ENCODE data around the gene MYO1F.
"Not testable (repeated sequence)": the region's sequence is repeated elsewhere in the genome, so short reads cannot be mapped to it uniquely, and the experiment has no call there.

MYO1F gene

DNA sequence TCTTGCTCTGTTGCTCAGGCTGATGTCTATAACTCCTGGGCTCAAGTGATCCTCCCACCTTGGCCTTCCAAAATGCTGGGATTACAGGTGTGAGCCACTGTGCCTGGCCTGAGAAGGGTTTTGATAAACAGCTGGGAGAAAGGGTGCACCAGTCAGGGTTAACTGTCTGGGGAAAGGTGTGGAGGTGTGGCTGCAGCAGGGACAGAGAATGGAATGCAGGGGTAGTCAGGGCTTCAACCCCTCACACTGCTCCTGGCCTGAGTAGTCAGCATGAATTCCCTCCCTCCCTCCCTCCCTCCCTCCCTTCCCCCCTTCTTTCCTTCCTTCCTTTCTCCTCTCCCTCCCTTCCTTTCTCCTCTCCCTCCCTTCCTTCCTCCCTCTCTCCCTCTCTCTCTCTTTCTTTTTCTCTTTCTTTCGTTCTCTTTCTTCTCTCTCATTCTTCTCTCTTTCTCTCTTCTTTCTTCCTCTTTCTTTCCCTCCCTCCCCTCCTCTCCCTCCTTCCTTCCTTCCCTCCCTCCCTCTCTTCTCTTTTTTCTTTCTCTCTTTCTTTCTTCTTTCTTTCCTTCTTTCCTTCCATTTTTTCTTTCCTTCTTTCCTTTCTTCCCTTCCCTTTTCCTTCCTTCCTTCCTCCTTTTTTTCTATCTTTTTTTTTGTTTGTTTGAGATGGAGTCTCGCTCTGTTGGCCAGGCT lies 16.0 kb downstream of the MYO1F start:
- DNase-seq: no peak

- no peak for DNase-seq
These were observed 18.9 kb downstream of the MYO1F start for GRCh38 chr19:8558325-8558724.

DNA sequence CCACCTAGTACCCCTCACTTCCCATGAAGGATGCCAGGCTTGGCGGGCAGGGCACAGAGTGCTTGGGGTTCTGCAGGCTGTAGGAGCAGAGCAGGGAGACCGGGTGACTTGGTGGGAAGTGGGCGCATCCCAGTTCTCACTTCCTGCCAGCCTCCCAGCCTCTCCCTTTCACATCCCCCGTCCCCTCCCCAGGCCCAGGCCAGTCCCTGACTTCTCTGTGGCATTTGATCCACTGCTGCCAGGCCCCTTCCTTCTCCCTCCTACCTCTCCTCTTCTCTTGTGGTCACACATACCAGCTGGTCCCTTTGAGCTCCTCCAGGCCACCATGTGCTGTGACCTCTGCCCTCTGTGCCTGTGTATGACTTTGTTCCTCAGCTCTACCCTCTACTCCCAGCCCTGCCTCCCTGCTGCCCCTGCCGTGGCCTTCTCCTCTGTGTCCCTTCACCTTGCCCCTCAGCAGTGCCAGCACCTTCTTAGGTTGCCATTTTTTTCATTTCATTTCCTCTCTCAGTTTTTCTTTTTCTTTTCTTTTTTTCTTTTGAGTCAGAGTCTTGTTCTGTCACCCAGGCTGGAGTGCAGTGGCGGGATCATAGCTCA lies 19.5 kb downstream of the MYO1F start:
- no peak for DNase-seq

DNA sequence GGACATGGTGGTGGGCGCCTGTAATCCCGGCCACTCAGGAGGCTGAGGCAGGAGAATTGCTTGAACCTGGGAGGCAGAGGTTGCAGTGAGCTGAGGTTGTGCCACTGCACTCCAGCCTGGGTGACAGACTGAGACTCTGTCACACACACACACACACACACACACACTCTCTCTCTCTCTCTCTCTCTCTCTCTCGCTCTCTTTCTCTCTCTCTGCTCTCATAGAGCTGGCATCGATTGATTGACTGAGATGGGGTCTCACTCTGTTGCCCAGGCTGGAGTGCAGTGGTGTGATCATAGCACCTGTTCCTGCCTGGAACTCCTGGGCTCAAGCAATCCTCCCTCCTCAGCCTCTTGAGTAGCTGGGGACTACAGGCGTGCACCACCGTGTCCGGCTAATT lies 23.5 kb downstream of the MYO1F start:
- not testable (repeated sequence) for DNase-seq

GRCh38 chr19:8552810-8553209 lies 24.4 kb downstream of the MYO1F start:
- peak; percentile 4 for DNase-seq

DNA sequence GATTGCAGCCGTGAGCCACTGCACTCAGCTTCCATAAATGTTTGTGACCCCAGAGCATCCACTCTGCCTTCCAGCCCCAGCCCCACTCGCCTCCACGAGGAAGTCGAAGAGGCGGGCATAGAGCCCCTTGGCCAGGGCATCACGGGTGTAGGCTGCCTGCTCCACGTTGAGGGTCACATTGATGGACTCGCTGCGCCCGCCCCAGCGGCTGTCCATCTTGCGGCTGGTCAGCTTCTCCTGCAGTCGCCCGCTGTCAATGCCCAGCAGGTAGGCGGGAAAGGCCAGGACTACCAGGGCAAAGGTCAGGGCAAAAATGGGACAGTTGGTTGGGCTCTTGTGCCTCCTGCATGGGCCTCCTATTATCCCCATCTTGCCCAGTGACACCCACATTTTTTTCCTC lies 27.2 kb downstream of the MYO1F start:
- no peak for DNase-seq

- no peak for DNase-seq
These were observed 31.5 kb downstream of the MYO1F start for GRCh38 chr19:8545743-8546142.

GRCh38 chr19:8544168-8544567 lies 33.1 kb downstream of the MYO1F start:
- no peak for DNase-seq

DNA sequence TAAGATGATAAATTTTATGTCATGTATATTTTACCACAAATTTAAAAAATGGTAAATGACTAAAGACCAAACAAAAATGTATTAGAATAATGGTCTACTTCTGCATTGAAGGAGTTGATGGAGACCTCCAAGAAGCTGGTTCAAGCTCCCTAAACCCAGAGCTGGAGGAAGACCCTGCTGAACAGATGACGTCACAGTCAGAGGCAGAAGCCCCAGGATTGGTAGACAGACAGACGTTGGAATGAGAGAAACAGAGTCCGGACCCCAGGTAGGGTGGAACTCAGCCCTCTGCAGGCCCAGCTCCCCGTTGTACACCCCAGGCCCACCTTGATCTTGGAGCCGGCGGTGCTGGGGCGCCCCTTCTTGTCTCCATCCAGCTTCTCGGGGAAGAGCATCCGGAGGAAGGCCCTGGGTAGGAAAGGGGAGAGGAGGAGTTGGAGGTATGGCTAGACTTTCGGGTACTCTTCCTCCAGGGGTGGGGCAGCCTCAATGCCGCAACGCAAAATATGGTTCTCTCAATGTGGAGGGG lies 37.6 kb downstream of the MYO1F start:
- no peak for DNase-seq

DNA sequence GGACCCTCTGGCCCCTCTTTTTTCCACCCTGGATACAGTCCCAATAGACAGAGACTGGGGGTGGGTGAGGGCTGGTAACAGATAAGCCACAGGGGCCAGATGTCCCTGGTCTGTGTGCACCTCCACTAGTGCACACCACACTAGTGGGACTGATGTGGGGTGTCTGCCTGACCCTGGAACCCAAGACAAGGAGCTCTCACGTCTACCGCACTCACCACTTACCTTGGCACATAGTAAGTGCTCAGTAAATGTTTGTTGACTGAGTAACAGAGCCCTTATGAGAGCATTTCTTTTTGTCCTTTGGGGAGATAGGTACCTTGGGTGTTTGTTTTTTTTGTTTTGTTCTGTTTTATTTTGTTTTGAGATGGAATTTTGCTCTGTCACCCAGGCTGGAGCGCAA lies 40.1 kb downstream of the MYO1F start:
- no peak for DNase-seq

DNA sequence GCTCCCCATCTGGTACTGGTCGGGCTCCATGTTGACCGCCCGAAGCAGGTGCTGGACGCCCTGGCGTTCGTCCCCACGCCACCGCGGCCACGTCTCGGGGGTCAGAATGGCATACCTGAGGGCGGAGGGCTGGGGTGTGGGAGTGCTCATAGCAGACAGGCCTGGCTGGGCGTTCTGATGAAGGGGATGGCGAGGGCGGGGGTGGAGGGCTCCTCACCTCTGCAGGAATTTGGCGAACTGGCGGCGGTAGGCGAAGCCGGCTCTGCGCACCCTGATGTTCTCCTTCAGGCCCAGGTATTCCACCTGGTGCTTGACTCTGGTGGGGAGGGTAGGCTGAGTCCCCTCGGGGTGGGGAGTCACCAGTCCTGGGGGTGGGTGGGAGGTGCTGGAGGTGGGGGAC lies 41.0 kb downstream of the MYO1F start:
- DNase-seq: no peak

- no peak for DNase-seq
These were observed 45.0 kb downstream of the MYO1F start for GRCh38 chr19:8532225-8532624.

GRCh38 chr19:8531470-8531869 lies 45.8 kb downstream of the MYO1F start:
- DNase-seq: no peak

DNA sequence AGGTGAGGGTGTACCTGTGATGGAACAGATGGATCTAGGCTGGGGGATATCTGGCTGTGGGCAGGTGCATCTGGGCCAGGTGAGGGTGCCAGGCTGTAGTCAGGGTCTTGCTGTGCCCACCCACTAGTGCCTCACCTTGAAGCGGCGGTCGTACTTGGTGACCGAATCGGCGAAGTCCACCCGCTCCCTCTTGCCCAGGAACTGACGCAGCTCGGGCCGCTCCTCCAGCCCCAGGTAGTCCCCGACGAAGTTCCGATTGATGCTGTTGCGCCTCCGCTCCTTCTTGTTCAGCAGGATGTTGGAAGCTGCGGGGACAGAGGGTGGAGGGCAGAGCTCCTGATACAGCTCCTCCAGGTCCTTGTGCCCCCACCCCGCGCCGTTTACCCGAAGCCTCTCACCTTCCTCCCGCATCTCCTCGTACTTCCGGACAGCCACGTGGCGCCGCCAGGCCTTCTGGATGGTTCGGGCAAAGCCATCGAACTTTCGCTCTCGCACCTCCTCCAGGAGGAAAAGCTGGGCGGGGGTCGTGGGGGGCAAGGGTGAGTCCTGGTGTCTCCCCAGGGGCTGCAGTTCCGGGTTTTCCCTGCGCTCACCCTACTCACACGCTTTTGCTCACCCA lies 47.1 kb downstream of the MYO1F start:
- no peak for DNase-seq

DNA sequence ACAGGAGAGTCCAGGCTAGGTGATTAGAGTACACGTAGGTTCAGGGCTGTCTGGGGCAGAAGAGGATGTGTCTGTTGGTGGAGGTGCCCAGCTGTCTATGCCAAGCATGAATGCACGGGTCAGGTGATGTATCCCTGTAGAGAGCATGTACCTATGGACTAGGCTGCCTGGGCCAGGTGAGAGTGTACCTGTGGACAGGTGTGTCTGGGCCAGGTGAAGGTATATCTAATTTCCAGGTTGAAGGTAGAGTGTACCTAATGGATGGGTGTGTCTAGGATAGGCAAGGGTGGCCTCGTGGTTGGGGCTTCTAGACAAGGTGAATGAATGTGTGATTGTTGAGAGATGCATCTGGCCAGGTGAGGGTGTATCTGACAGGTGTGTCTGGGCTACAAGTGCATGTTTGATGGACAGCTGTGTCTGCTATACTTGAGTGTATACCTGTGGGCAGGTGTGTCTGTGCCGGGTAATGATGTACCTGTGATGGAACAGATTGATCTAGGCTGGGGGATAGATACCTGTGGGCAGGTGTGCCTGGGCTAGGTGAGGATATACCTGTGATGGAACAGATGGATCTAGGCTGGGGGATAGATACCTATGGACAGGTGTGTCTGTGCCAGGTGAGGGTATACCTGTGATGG lies 47.8 kb downstream of the MYO1F start:
- no peak for DNase-seq

DNA sequence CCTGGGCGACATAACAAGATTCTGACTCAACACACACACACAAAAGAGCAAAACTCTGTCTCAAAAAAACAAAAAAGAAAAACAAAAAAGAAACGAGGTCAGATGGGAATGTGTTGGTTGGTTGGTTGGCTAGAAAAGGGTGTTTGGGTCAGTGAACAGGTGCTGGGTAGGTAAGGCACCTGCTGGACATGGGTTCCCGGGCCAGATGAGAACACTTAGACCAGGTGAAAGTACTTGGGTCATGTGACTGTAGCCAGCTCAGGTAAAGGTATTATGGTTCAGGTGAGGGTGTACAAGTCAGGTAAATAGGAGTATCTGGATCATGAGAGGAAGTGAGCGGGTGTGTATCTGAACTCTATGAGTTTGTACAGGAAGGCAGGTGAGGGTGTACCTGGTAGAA lies 48.7 kb downstream of the MYO1F start:
- DNase-seq: no peak

DNA sequence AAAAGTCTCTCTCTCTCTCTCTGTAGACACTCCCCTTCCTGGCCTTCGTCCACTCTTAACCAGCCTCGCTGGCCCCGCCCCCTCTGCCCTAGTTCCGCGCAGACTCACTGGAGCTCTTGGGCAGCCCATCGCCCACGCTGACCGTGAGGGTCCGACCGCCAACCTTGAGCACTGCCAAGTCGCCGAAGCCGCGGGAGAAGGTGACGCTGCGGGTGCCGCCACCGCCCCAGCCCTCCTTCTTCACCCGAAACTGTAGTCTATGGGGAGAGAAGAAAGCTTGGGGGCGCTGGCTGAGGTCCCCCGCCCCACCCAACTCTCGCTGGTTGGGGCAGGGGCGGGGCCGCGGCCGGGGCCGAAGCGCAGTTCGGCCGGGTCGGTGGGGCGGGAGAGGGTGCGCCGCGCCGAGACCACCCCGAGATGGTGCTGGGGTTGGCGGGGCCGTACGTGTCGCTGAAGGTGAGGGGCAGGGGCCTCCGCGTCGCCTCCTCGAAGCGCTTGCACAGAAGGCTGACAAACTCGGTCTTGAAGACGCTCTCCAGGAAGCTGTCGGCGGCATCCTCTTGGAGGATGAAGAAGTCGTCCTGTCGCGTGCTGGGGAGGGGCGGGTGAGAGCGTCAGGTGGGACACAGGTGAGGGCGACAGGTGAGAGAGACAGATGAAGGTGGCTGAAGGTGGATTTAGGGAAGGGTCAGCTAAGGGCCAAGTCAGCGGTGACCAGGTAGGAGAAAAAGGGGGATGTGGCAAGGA lies 50.7 kb downstream of the MYO1F start:
- peak; percentile 9 for DNase-seq

GRCh38 chr19:8525401-8525684 lies 51.9 kb downstream of the MYO1F start:
- no peak for DNase-seq

DNA sequence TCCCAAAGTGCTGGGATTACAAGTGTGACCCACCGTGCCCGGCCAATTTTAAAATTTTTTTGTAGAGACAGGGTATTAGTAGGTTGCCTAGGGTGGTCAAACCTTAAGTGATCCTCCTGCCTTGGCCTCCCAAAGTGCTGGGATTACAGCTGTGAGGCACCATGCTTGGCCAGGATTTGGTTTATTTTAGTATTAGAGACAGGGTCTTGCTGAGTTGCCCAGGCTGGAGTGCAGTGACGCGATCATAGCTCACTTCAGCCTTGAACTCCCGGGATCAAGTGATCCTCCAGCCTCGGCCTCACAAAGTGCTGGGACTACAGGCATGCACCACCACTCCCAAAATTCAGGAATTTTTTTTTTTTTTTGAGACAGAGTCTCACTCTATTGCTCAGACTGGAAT lies 57.9 kb downstream of the MYO1F start:
- no peak for DNase-seq

DNA sequence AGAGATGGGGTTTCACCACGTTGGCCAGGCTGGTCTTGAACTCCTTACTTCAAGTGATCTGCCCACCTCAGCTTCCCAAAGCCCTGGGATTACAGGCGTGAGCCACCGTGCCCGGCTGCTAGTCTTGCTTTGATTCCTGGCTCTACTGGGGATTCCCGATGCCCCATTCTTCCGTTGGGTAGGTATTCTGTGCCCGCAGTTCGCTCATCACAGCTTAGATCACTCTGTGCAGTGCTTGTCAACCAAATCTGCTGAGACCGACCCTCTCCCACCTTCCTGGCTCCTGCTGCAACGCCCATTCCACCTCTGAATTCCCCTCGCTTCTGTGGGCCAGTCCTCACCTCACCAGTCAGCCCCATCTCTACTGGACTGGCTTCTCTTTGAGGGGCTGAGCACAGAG lies 58.7 kb downstream of the MYO1F start:
- DNase-seq: no peak

GRCh38 chr19:8517551-8518442 lies 59.4 kb downstream of the MYO1F start:
- no peak for DNase-seq

DNA sequence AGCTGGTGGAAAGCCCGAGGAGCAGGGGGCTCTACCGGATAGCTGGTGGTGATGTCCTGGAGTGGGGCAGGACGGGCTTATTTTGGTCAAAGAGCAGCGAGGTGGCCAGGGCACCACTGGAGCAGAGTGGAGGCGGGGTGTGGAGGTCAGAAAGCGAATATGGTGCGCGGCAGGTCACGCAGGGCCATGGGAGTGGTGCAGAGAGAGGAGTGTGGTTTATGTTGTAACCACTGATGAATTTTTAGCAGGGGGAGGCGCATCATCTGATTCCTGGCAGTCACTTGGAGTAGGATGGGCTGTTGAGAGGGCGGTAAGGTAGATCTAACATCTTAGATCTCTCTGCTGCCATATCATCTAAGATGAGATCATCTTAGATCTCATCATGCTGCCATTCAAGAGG lies 61.9 kb downstream of the MYO1F start:
- DNase-seq: no peak

Data from NCI-H1694 (cell line).